GM18508 (cell line): ENCODE data around the gene RAB6A.

Experiments used
- ATAC-seq: cut with Tn5 transposase; IDR thresholded peaks from one replicate; pipeline ENCODE4 v1.9.1; 2021; ENCODE audit warnings: moderate number of reproducible peaks; ENCODE audit not compliant: insufficient read depth, unreplicated experiment

The RAB6A gene

GRCh38 chr11:73635721-73636120 lies 125.2 kb downstream of the RAB6A start:
- no peak for ATAC-seq

GRCh38 chr11:73633999-73634398 lies 126.9 kb downstream of the RAB6A start:
- no peak for ATAC-seq

- ATAC-seq, result no peak
These were observed 127.9 kb downstream of the RAB6A start for GRCh38 chr11:73632996-73633395.

- ATAC-seq, result no peak
These were observed 131.0 kb downstream of the RAB6A start for GRCh38 chr11:73629907-73630306.

GRCh38 chr11:73625696-73626318 lies 135.1 kb downstream of the RAB6A start:
- no peak for ATAC-seq
